GM12891 (cell line): ENCODE results near the gene SETD1B.

Experiments
- POLR2A ChIP-seq: IDR thresholded peaks from 2 replicates; pipeline ENCODE4 v1.6.1; 2011; ENCODE audit warnings: low read depth, low read length, control low read depth
- POLR2AphosphoS5 ChIP-seq: IDR thresholded peaks from 2 replicates; pipeline ENCODE4 v1.6.1; 2011; ENCODE audit warnings: low read depth, low read length, control low read depth
- TAF1 ChIP-seq: IDR thresholded peaks from 2 replicates; pipeline ENCODE4 v1.6.1; 2011; ENCODE audit warnings: low read depth, low read length, control low read depth

GRCh38 chr12:121765573-121765972 is 38.2 kb upstream of the SETD1B start:
- TF ChIP-seq POLR2A = no peak
- no peak for TF ChIP-seq TAF1
- TF ChIP-seq POLR2AphosphoS5 = no peak
